22Rv1 (cell line): Measurements from ENCODE around the gene LAMB2.
A peak's percentile ranks its signal among the peaks of the same experiment; 100 is the strongest.

ENCODE experiments used
- H3K27ac ChIP-seq: fragments of 450-650 bp; 2 replicates; pipeline ENCODE4 v1.5.1; 2017
- ZFX ChIP-seq: fragments of 450-650 bp; IDR thresholded peaks from 2 replicates; pipeline ENCODE4 v1.6.1; 2017; ENCODE audit warnings: antibody characterized with exemption, borderline replicate concordance
- TF ChIP-seq, protein P1 (sequence below): fragments of 450-650 bp; IDR thresholded peaks from 2 replicates; pipeline ENCODE4 v1.5.1; 2017; ENCODE audit warnings: mild to moderate bottlenecking

Gene LAMB2

DNA sequence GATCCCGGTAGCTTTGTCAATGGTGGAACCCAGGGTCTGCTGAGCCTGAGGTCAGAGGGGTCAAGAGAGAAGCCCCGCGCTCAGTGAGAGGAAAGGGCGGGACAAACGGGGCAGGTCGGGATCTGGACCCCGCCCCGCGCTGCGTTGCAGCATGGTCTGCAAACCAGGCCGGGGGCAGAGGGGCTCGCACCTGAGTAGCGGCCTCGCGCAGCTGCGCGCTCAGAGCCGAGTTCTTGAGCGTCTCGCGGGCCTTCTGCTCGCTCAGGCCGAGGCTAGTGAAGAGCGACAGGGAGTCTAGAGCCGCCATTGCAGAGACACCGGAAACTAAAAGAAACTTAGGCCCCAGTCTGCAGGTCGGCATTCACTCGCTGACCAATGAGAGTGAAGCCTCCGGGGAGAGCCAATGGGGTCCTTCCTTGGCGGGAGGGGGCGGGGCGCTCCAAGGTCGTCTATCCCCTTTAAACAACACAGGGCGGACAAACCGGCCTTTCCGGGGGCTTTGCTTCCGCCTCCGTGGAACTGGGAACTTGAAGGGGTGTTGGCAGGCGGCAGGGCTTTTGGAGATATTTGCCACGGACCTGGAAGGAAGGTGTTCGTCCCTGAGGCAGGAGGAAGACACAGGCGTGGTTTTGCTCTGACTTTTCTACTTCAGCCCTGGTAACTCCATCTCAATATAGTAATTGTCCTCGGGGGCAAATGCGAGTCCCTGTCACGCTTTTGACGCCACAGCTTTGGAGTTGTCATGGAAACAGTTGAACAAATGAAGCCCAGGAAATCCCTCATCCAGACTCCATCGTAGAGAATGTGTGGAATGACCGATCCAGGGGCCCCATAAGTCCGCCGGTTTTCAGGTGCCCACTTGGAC, 28.2 kb downstream of the LAMB2 start, which contains the start of gene QARS1:
QARS1 (minus strand) TSS at position 331 of the 865 bp plus-strand sequence; CDS start at position 307, 24 bp downstream.
- TF ChIP-seq, protein P1, sequence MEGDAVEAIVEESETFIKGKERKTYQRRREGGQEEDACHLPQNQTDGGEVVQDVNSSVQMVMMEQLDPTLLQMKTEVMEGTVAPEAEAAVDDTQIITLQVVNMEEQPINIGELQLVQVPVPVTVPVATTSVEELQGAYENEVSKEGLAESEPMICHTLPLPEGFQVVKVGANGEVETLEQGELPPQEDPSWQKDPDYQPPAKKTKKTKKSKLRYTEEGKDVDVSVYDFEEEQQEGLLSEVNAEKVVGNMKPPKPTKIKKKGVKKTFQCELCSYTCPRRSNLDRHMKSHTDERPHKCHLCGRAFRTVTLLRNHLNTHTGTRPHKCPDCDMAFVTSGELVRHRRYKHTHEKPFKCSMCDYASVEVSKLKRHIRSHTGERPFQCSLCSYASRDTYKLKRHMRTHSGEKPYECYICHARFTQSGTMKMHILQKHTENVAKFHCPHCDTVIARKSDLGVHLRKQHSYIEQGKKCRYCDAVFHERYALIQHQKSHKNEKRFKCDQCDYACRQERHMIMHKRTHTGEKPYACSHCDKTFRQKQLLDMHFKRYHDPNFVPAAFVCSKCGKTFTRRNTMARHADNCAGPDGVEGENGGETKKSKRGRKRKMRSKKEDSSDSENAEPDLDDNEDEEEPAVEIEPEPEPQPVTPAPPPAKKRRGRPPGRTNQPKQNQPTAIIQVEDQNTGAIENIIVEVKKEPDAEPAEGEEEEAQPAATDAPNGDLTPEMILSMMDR: no peak
- TF ChIP-seq ZFX: no peak
- H3K27ac ChIP-seq: peak within 1 kb of the TSS; percentile 83

DNA sequence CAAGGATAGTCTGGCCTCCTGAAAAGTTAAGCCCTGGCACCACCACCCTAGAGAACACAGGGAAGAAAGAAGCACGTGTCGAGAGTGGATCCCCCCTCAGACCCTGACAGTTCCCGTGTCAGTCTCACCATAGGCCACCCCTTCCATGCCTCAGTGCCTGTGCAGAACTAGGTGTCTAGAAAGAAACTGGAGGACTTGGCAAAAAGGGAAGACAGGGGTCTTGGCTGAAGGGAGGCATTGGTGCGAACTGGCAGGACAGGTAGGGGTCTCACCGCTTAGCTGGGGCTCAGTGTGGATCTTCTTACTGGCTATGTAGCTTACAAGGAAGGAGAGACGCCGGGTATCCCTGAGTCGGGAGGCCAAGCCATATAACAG, 28.8 kb downstream of the LAMB2 start:
- TF ChIP-seq ZFX: no peak
- TF ChIP-seq, protein P1: no peak
- H3K27ac ChIP-seq: peak overlapping the region; percentile 83

DNA sequence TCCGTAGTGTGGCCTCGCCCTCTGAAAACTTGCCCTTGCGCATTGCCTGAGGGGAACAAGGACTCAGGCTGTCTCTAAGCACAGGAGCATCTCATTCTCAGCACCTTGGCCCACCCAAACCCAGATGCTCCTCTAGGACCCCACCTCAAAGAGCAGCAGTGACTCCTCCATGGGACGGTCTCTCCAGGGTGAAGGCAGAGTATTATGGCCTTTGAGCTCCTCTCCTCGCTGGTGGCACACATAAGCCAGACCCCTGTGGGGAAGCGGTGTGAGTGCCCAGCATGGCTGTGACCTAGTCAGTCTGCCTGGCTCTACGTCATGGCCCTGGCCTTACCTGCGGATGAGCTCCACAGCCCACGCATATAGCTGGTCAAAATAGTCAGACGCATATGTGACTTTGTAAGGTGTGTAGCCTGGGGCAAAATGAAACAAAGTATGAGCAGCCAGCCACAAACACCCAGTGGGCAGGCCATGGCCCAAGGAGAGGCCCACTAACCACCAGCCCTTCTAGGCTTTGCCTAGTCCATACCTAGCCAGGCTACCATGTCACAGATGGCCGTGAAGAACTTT, 32.7 kb downstream of the LAMB2 start:
- H3K27ac ChIP-seq: no peak overlapping the region
- TF ChIP-seq ZFX: no peak
- TF ChIP-seq, protein P1: no peak

DNA sequence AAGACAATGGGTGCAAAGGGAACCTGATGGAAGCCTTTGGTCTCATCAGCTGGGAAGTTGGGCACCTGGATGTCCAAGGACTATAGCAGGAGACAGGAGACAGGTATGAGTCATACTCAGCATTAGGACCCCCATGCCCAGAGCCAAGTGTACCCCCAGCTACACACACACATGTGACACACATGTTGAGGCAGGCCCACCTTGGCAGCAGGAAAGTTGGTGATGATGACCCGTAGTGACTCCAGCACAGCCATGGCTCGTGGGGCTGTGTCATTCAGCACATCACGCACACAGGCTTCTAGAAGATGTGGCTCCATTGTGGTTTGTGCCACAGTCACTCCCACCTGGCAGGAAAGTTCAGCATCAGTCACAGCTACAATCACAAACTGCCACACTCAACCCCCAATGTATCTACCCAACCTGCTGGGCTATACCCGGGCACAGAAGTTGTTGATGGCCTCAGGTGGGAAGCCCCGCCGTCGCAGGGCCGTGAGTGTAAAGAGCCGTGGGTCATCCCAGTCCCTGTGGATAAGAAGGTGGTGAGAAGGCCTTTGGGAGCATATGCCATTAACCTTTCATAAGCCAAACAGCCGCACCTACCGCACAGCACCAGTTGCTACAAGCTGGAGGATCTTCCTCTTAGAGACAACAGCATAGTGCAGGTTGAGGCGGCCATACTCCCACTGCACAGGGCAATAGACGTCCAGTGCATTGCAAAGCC, 33.8 kb downstream of the LAMB2 start:
- TF ChIP-seq, protein P1: no peak
- TF ChIP-seq ZFX: no peak
- no peak overlapping the region for H3K27ac ChIP-seq

DNA sequence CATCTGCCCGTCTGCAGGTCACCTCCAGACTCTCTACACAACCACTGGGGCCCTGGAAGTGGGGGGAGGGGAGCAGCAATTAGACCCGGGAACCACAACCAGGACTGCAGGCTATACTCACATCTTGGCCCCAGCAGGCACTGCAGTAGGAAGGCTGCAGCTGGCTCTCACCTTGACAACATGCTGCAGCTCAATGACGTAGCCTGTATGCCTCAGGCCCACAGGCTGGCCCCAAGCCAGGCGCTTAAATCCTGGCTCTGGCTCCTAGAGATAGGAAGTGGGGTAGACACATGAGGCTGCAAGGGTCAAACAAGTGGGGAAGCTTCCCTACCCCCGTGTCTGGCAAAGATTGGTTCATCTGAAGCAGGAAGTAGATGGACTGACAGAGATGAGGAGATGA, 34.4 kb downstream of the LAMB2 start:
- TF ChIP-seq ZFX: no peak
- TF ChIP-seq, protein P1: no peak
- H3K27ac ChIP-seq: no peak overlapping the region

DNA sequence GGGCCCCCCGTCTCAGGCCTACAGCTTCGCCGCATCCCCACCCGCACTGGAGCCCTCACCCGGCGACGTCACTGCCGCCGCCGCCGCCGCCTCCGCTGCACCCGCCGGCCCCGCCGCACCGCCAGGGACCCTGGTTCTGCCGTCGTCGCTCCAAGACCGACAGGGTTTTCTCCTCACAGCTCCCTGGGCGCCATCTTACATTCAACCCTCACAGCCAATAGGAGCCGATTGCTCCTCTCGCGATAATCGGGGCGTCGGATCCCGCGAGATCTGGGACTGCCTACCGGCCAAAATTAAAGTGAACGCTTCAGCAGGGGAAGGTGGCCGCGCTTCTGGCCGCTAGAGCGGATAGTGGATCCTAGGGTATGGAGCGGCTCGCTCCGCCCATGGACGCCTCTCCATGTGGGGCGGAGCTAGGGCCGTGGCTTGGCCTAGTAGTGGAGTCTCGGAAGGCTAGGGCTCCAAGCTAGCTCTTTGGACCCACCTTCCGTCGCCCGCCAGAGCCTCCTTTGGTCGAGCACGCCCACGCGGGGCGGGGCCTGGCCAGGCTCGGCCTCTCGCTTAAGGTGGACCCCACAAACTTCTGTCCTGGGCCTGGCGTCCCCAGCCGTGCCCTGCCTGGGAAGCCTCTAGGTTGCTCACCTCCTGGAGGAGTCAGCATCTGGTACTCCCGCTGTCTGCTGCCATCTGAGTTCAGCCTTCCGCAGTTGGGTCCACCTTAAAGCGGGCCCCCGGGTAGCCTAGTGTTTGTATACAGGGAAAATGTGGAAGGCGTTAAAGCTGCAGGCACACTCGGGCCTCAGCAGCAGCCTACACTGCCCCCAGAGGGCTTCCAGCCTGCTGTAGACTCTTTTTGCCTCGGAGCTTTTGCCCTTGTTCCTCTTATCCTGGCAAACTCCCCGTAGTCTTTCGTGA, 38.7 kb downstream of the LAMB2 start, which contains the start of gene QRICH1:
QRICH1 (minus strand) TSS at position 219 of the 915 bp plus-strand sequence. CDS start 17,054 bp downstream, outside the sequence.
- H3K27ac ChIP-seq: peak within 1 kb of the TSS; percentile 96
- TF ChIP-seq ZFX: no peak
- TF ChIP-seq, protein P1: peak; percentile 59
